Neural cell (in vitro differentiated cells): ENCODE results near the gene ICAM2. TPM values are rescaled to one million over a fixed set of nuclear protein-coding genes. Genes with fewer than 3 reads are reported as not detected.
"Not testable (repeated sequence)": the region's sequence is repeated elsewhere in the genome, so short reads cannot be mapped to it uniquely, and the experiment has no call there.

Experiments
- H2AFZ ChIP-seq: fragments of 200-600, 300-800 bp; sonication (generic), shearing (Covaris generic); 2 replicates; pipeline ENCODE4 v1.6.0; 2014; ENCODE audit warnings: low read depth, mild to moderate bottlenecking, antibody characterized with exemption, low read length, moderate library complexity
- H3F3A ChIP-seq: fragments of 200-600 bp; shearing (Covaris generic); 2 replicates; pipeline ENCODE4 v1.6.1; 2016; ENCODE audit warnings: mild to moderate bottlenecking, moderate library complexity, mixed read lengths, antibody characterized with exemption, low read length; ENCODE audit not compliant: insufficient read depth, poor library complexity, severe bottlenecking
- H3K27ac ChIP-seq: fragments of 200-600, 300-800 bp; sonication (generic), shearing (Covaris generic); 2 replicates; pipeline ENCODE4 v1.5.1; 2014; ENCODE audit warnings: mild to moderate bottlenecking, low read length, moderate library complexity
- H3K27me3 ChIP-seq: fragments of 300-800, 200-600 bp; sonication (generic), shearing (Covaris generic); 2 replicates; pipeline ENCODE4 v1.6.0; 2014; ENCODE audit warnings: mild to moderate bottlenecking, low read depth, low read length, moderate library complexity; ENCODE audit not compliant: insufficient read depth
- H3K36me3 ChIP-seq: fragments of 300-800, 200-600 bp; sonication (generic), shearing (Covaris generic); 2 replicates; pipeline ENCODE4 v1.5.1; 2014; ENCODE audit warnings: mild to moderate bottlenecking, antibody characterized with exemption, low read length, moderate library complexity; ENCODE audit not compliant: insufficient read depth
- H3K4me2 ChIP-seq: fragments of 300-800, 200-600 bp; sonication (generic), shearing (Covaris generic); 2 replicates; pipeline ENCODE4 v1.6.0; 2014; ENCODE audit warnings: mild to moderate bottlenecking, low read length
- H3K4me3 ChIP-seq: fragments of 300-800, 200-600 bp; sonication (generic), shearing (Covaris generic); 2 replicates; pipeline ENCODE4 v1.5.1; 2014; ENCODE audit warnings: mild to moderate bottlenecking, low read length, moderate library complexity
- H3K79me2 ChIP-seq: fragments of 200-600 bp; shearing (Covaris generic); replicated peaks from 2 replicates; pipeline ENCODE4 v1.6.0; 2014; ENCODE audit warnings: mild to moderate bottlenecking, low read length, moderate library complexity; ENCODE audit not compliant: insufficient read depth
- H3K9ac ChIP-seq: fragments of 300-800, 200-600 bp; sonication (generic), shearing (Covaris generic); 2 replicates; pipeline ENCODE4 v1.6.1; 2016; ENCODE audit warnings: mild to moderate bottlenecking, low read length, mixed read lengths
- H3K9me2 ChIP-seq: fragments of 200-600 bp; shearing (Covaris generic); 2 replicates; pipeline ENCODE4 v1.6.1; 2016; ENCODE audit warnings: mild to moderate bottlenecking, low read length, mixed read lengths; ENCODE audit not compliant: insufficient read depth
- H3K9me3 ChIP-seq: fragments of 200-600, 300-800 bp; sonication (generic), shearing (Covaris generic); 2 replicates; pipeline ENCODE4 v1.6.1; 2016; ENCODE audit warnings: mild to moderate bottlenecking, mixed run types, low read length, moderate library complexity, mixed read lengths
- H4K20me1 ChIP-seq: fragments of 200-600 bp; shearing (Covaris generic); 2 replicates; pipeline ENCODE4 v1.6.1; 2016; ENCODE audit warnings: mild to moderate bottlenecking, mixed run types; ENCODE audit not compliant: insufficient read depth
- CTCF ChIP-seq: fragments of 450-650 bp; IDR thresholded peaks from 2 replicates; pipeline ENCODE4 v1.5.1; 2014; ENCODE audit warnings: antibody characterized with exemption, mild to moderate bottlenecking, moderate library complexity; ENCODE audit not compliant: poor library complexity, severe bottlenecking
- EP300 ChIP-seq: fragments of 450-650 bp; conservative IDR thresholded peaks from 2 replicates; pipeline ENCODE4 v1.6.1; 2014; ENCODE audit warnings: antibody characterized with exemption, mild to moderate bottlenecking, moderate library complexity; ENCODE audit not compliant: poor library complexity, severe bottlenecking
- EZH2 ChIP-seq: fragments of 200-600, 300-800 bp; shearing (Covaris generic), sonication (generic); IDR thresholded peaks from 2 replicates; pipeline ENCODE4 v1.6.1; 2014; ENCODE audit warnings: antibody characterized with exemption, low read length, borderline replicate concordance, mild to moderate bottlenecking; ENCODE audit not compliant: insufficient read depth, poor library complexity, severe bottlenecking
- MXI1 ChIP-seq: fragments of 450-650 bp; conservative IDR thresholded peaks from 2 replicates; pipeline ENCODE4 v1.6.1; 2014; ENCODE audit warnings: antibody characterized with exemption, mild to moderate bottlenecking; ENCODE audit not compliant: poor library complexity, severe bottlenecking
- POLR2AphosphoS5 ChIP-seq: IDR thresholded peaks from 2 replicates; pipeline ENCODE4 v1.6.1; 2012
- RAD21 ChIP-seq: fragments of 450-650 bp; conservative IDR thresholded peaks from 2 replicates; pipeline ENCODE4 v1.6.1; 2014; ENCODE audit warnings: antibody characterized with exemption, mild to moderate bottlenecking, moderate library complexity
- SMC3 ChIP-seq: fragments of 450-650 bp; conservative IDR thresholded peaks from 2 replicates; pipeline ENCODE4 v1.6.1; 2014; ENCODE audit warnings: antibody characterized with exemption, mild to moderate bottlenecking, moderate library complexity; ENCODE audit not compliant: poor library complexity
- polyA plus RNA-seq: library from polyadenylated mRNA; depleted of rRNA; stranded (reverse); fragments of >200 nt; gene quantifications from 2 replicates; pipeline ENCODE4 v1.2.3, GENCODE V29; 2014
- TF ChIP-seq, protein P1 (sequence below): IDR thresholded peaks from 2 replicates; pipeline ENCODE4 v1.6.1; 2012; ENCODE audit warnings: borderline replicate concordance

Gene ICAM2
- polyA plus RNA-seq, 1 donor from 2014 or later: not detected

DNA sequence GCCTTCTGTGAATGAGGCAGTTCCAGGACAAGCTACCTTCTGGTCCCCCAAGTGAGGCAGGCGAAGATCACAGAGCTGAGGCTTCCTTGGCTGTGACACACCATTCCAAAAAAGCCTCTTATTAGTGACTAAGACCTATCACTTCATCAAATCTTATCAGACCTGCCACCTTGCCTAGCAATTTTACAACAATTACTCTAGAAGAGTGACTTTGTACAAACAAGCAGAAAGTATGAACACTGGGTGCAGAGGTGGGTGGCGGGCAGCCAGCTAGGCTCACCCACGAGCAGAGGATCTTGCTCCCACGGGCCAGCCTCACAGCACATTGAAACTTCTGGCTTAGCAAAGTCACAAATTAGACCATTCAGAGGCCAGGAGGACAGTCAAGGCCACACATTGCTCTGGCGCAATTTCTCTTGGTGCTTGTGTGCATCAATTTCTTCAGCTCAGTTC, 2.2 kb upstream of the ICAM2 start:
- Histone ChIP-seq H3K27ac (no peak overlapping the region), H3K27me3 (no peaks in the 10 kb centered on the region), H3F3A (no peaks in the 10 kb centered on the region), H3K4me2 (no peak overlapping the region), H3K4me3 (no peak overlapping the region), H3K9ac (no peak overlapping the region), H3K9me2 (no peaks in the 10 kb centered on the region), H3K79me2 (no peaks in the 10 kb centered on the region), H4K20me1 (no peaks in the 10 kb centered on the region), H3K36me3 (no peaks in the 10 kb centered on the region), H2AFZ (no peak overlapping the region), H3K9me3 (no peaks in the 10 kb centered on the region)
- no peak for TF ChIP-seq RAD21
- TF ChIP-seq CTCF: no peak

DNA sequence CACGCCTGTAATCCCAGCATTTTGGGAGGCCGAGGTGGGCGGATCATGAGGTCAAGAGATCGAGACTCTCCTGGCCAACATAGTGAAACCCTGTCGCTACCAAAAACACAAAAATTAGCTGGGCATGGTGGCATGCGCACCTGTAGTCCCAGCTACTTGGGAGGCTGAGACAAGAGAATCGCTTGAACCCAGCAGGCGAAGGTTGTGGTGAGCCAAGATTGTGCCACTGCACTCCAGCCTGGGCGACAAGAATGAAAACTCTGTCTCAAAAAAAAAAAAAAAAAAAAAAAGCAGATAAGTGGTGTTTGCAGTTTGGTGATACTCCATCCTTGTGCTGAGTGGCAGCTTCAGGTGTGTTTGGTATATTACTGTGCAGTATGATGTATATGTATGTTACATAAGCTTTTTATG, 877 bp downstream of the ICAM2 start:
- not testable (repeated sequence) for H3K9me3 ChIP-seq, H3K79me2 ChIP-seq, H2AFZ ChIP-seq, H4K20me1 ChIP-seq, H3K4me2 ChIP-seq, H3K27ac ChIP-seq, H3K27me3 ChIP-seq, H3K9ac ChIP-seq, H3K4me3 ChIP-seq, H3K36me3 ChIP-seq, H3F3A ChIP-seq, H3K9me2 ChIP-seq

DNA sequence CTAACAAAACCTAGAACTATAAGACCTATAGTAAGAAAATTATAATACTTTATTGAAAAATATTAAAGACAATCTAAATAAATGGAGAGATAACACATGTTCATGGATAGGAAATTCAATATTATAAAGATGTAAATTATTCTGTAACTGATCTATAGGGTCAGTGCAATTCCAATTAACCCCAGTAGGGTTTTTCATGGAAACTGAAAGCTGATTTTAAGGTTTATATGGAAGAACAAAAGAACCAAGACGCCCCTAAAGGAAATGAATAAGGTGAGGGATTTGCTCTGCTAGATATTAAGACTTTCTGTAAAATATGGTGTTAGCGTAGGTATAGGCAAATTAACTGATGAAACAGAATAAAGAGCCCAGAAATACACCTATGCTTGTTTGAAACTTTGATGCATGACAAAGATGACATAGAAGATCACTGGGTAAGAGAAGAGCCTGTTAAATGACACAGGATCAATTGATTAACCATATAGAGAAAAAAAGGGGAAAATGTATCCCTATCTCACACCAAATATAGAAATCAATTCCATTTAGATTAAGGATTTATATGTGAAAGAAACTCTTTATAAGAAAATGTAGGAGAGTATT, 3.0 kb downstream of the ICAM2 start:
- no peaks in the 10 kb centered on the region for H4K20me1 ChIP-seq
- no peaks in the 10 kb centered on the region for H3K27me3 ChIP-seq
- no peaks in the 10 kb centered on the region for H3K36me3 ChIP-seq
- TF ChIP-seq, protein P1, sequence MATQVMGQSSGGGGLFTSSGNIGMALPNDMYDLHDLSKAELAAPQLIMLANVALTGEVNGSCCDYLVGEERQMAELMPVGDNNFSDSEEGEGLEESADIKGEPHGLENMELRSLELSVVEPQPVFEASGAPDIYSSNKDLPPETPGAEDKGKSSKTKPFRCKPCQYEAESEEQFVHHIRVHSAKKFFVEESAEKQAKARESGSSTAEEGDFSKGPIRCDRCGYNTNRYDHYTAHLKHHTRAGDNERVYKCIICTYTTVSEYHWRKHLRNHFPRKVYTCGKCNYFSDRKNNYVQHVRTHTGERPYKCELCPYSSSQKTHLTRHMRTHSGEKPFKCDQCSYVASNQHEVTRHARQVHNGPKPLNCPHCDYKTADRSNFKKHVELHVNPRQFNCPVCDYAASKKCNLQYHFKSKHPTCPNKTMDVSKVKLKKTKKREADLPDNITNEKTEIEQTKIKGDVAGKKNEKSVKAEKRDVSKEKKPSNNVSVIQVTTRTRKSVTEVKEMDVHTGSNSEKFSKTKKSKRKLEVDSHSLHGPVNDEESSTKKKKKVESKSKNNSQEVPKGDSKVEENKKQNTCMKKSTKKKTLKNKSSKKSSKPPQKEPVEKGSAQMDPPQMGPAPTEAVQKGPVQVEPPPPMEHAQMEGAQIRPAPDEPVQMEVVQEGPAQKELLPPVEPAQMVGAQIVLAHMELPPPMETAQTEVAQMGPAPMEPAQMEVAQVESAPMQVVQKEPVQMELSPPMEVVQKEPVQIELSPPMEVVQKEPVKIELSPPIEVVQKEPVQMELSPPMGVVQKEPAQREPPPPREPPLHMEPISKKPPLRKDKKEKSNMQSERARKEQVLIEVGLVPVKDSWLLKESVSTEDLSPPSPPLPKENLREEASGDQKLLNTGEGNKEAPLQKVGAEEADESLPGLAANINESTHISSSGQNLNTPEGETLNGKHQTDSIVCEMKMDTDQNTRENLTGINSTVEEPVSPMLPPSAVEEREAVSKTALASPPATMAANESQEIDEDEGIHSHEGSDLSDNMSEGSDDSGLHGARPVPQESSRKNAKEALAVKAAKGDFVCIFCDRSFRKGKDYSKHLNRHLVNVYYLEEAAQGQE: no peak
- TF ChIP-seq EZH2: no peak
- TF ChIP-seq POLR2AphosphoS5: no peak
- no peak for TF ChIP-seq RAD21
- no peak for TF ChIP-seq SMC3
- TF ChIP-seq CTCF: no peak
- TF ChIP-seq EP300: no peak
- no peak for TF ChIP-seq MXI1
- no peak overlapping the region for H3K27ac ChIP-seq
- no peaks in the 10 kb centered on the region for H3K79me2 ChIP-seq
- no peak overlapping the region for H3K9ac ChIP-seq
- no peaks in the 10 kb centered on the region for H3F3A ChIP-seq
- H3K4me2 ChIP-seq: no peak overlapping the region
- no peaks in the 10 kb centered on the region for H3K9me2 ChIP-seq
- no peaks in the 10 kb centered on the region for H3K9me3 ChIP-seq
- H3K4me3 ChIP-seq: no peak overlapping the region
- H2AFZ ChIP-seq: no peak overlapping the region
